ENCODE measurements around the gene MYOD1.

GRCh38 chr11:17755891-17756290 lies 36.5 kb downstream of the MYOD1 start:
- TF ChIP-seq POLR2AphosphoS5 (IDR thresholded peaks at IDR 0.05; ENCODE audit: low read depth, low read length) (no peak), REST (IDR thresholded peaks at IDR 0.05; ENCODE audit: insufficient read depth in 1 of 2, low read depth in 2 of 2, low read length in 2 of 2) (no peak), SIN3A (IDR thresholded peaks at IDR 0.05; ENCODE audit: borderline replicate concordance, insufficient read depth, low read length) (no peak)

Data from PFSK-1 (cell line).